Ovary (tissue), 3 donors: ENCODE measurements around the gene MANEAL.

ENCODE experiments used
- CTCF ChIP-seq, 3 donors: fragments of 450-650 bp in 2 of 3; fragments of 200-600 bp in 1 of 3; IDR thresholded peaks; one replicate each; pipeline versions ENCODE4 v1.5.1 to v1.8.0; 2016 to 2022; ENCODE audit warnings: antibody characterized with exemption in 3 of 3, mild to moderate bottlenecking in 1 of 3
- EP300 ChIP-seq: sonication (generic); formaldehyde crosslinking; IDR thresholded peaks from one replicate; pipeline ENCODE4 v1.6.1; 2017; ENCODE audit warnings: antibody characterized with exemption
- POLR2A ChIP-seq: fragments of 450-650 bp; IDR thresholded peaks from one replicate; pipeline ENCODE4 v1.6.1; 2017; ENCODE audit warnings: antibody characterized with exemption, mild to moderate bottlenecking, moderate library complexity
- donor health status: DM: no; HTN: no; CAD: no.

- TF ChIP-seq EP300 (no peak), CTCF (IDR thresholded peaks at IDR 0.05) (no peak), POLR2A (no peak)
These were observed 31.1 kb upstream of the MANEAL start for GRCh38 chr1:37762516-37762915.
